ENCODE measurements around the gene HSD11B1.
A peak's percentile ranks its signal among the peaks of the same experiment; 100 is the strongest.

Gene HSD11B1

GRCh38 chr1:209756615-209757445, 52.2 kb downstream of the HSD11B1 start:
- DNase-seq, result no peak

DNA sequence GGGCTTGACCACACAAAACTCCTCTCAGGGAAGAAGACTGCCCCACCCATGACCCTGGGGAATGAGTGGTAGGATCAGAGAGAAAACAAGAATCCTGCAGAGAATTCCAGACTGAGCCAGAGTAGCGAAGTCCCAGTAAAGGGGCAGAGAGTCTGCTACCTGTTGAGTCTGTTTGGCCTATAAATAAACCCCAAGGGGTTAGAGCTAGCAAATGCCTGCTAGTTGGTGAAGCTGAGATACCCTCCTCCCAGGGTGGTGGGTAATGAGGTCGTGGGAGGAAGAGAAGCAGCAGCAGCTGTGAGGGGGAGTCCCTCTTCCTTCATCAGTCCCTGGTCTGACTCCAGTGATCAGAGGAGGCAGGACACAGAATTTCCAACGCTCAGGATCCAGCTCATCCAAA, 53.8 kb downstream of the HSD11B1 start:
- no peak for DNase-seq

- no peak for DNase-seq
Observed at GRCh38 chr1:209759829-209760359, 55.2 kb downstream of the HSD11B1 start.

DNA sequence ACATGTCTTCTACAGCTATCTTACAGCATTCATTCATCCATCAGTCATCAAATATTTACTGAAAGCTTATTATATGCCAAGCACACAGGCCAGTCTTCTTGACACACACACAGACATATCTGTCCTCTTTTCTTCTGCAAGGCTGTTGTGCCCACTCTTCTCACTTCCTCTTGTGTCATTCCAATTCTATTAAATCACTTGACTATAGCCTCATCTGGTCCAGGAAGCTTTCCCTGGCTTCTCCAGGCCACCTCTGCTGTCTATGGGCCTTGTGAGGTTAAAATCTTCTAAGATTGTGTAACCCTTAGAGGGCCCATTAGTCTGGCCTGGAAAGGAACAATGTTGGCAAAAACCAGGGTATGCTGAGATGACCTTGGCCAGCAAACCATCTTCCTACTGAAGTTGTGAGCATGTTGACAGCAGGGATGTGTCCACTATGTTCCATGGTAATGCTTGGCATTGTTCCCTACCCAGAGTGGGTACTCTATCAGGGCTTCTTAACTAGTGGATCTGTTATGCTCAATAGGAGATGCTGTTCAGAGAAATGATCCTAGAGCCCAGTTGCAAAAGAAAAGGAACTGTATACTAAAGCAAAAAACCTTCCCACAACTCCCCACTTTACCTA, 56.5 kb downstream of the HSD11B1 start:
- no peak for DNase-seq

- DNase-seq, result no peak
Observed at GRCh38 chr1:209766051-209766450, 61.4 kb downstream of the HSD11B1 start.

GRCh38 chr1:209767096-209767495, 62.5 kb downstream of the HSD11B1 start:
- DNase-seq, result no peak

DNA sequence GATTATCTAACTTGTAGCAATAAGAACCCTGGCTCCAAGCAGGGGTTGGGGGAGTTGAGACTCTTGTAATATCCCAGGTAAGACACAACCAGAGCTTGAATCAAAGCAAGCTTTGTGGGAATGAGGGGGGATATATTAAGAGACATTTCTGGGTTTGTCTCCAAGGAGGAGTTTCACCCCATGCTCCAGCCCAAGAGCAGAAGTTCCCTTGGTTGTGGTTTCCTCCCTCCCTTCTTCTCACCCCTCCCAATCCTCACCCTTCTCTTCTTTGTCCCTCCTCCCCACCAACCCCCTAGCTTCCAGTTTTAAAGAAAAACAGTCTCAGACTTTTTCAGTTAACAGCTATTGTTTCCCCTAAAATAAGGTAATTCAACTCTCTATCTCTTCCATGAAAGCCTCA, 63.1 kb downstream of the HSD11B1 start:
- no peak for DNase-seq

GRCh38 chr1:209768354-209768774, 63.7 kb downstream of the HSD11B1 start:
- DNase-seq, result peak; percentile 17 to 58 (median 40)

DNA sequence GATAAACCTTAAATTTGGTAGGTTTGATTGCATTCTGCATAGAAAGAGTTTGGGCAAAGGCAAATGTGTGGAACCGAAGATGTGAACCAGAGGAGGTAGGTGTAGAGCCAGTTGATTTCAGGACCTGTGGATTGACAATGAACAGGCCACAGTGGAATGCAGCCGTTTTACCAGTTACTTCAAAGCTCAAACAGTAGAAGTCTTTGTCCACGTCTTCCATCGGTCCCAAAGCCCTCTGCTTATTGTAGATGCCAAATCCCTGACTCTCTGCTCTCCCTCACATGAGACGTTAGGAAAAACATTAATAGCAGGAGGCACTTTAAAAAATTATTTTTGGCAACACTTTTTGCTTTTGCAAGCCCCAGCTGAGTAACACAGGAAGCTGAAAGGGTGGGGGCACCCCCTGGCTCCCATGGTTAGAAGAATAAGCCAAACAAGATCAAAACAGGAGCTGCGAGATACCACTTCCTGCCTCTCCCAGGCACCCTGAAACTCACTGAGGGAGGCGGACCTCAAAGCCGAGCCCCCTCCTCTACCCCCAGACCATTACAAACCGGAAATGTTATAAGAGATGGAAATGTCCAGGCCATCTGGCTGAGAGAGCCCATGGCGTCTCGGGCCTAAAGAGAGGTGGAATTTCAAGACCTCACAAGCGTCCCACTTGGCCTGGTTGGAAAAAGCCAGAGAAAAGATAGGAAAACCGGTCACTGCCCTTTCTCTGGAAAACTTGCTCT, 64.7 kb downstream of the HSD11B1 start:
- peak; percentile 24 to 68 (median 40) for DNase-seq

DNA sequence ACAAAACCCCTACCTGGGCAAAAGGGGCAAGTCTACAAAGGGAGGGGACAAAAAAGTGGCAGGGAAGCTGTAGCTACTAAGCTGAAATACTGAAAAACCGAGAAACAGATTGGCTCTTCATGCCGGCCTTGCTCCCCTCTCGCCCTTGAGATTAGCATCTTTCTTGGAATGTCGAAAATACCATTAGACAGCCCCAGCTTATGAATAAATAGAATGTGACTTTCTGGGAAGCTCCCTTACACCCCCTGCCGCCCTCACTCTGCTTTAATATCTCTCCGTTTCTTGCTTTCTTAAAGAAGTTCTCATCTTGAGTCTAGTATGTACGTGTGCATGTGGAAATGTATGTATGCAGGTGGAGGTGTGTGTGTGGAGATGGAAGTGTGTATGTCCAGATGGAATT, 65.3 kb downstream of the HSD11B1 start:
- no peak for DNase-seq

DNA sequence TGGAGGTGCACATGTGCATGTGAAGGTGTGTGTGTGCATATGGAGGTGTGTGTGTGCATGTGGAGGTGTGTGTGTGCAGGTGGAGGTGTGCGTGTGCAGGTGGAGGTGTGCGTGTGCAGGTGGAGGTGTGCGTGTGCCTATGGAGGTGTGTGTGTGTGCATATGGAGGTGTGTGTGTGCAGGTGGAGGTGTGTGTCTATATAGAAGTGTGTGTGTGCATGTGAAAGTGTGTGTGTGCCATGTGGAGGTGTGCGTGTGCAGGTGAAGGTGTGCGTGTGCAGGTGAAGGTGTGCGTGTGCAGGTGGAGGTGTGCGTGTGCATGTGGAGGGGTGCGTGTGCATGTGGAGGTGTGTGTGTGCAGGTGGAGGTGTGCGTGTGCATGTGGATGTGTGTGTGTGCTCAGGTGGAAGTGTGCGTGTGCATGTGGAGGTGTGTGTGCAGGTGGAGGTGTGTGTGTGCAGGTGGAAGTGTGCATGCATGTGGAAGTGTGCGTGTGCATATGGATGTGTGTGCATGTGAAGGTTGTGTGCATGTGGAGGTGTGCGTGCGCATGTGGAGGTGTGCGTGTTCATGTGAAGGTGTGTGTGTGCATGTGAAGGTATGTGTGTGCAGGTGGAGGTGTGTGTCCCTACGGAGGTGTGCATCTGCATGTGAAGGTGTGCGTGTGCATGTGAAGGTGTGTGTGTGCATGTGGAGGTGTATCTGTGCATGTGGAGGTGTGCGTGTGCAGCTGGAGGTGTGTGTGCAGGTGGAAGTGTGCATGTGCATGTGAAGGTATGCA, 66.2 kb downstream of the HSD11B1 start:
- no peak for DNase-seq

GRCh38 chr1:209772126-209772525, 67.5 kb downstream of the HSD11B1 start:
- DNase-seq, result no peak

DNA sequence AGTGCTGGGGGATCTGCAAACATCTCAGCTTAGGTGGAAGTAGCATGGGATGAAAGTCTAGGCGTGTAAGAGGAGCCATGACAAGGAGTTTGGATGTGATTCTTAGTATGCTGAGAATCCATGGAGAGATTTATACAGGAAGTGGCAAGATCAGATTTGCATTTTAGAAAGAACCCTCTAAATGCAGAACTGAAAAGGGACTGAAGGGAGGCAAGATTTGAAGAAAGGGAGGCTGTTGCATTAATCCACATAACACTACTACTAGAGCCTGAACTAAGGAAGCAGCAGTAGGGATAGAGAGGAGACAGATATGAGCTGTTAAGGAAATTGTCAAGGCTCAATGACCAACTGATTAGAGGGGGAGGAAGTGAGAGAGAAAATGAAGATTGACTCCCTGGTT, 69.9 kb downstream of the HSD11B1 start:
- no peak for DNase-seq

GRCh38 chr1:209775678-209776077, 71.0 kb downstream of the HSD11B1 start:
- no peak for DNase-seq

DNA sequence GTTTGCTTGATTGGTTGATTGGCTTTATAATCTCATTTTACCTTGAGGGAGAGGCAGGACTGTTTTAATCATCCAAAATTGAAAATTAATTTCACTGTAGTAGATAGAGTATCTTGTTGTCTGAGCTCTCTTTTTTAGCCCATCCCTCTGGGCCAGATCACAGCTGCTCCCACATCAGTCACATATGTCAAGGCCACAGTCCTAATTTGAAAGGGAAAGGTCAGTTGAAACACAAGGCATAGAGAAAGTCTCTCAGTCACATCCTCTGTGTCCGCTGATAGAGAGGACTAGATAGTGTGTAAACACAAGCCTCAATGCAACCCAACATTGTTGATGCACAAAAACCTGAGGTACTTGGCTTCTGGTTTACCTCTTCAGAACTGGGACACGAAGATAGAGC, 72.9 kb downstream of the HSD11B1 start:
- DNase-seq, result no peak

DNA sequence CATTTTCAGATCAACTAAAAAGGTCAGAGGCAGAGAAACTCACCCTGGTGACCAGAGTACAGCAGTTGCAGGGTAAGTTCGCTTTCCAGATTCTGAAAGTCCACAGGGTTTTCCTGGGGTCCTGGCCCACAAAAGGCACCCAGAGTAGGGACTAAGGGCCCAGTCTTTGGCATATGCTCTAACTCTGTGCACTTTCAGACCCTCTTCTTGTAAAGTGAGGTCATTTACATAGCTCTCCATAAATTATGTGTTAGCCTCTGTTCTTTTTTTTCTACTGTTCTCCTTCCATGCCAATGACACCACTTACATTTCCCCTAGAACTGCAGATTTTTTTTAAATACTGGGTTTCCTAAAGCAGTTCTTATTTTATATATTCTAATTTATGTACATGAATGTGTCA, 73.5 kb downstream of the HSD11B1 start:
- no peak for DNase-seq

DNA sequence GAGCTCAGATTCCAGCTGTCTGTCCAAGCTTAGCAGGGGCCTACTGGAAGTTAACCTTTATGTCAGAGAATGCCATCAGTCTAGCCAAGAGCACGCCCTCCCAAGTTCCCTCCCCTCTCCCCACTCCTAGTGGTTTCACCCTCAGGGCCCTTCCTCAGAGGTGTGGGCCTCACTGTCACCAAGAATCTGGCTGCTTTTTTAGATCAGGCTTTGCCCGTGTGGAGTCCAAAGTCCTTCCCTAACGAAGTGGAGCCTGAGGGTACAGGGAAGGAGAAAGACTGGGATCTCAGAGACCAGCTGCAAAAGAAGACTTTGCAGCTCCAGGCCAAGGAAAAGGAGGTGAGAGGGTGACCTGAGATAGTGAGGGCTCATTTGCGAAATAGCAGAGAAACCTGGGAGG, 75.6 kb downstream of the HSD11B1 start:
- DNase-seq, result no peak

- DNase-seq, result no peak
Observed at GRCh38 chr1:209783386-209783785, 78.7 kb downstream of the HSD11B1 start.
